HG02588 (cell line): ENCODE results near the gene SNRNP25.
"Not testable (repeated sequence)": the region's sequence is repeated elsewhere in the genome, so short reads cannot be mapped to it uniquely, and the experiment has no call there.

ENCODE experiments used
- ATAC-seq: cut with Tn5 transposase; IDR thresholded peaks from one replicate; pipeline ENCODE4 v1.9.1; 2021; ENCODE audit warnings: mild to moderate bottlenecking, moderate library complexity; ENCODE audit not compliant: unreplicated experiment

SNRNP25 gene

GRCh38 chr16:53346-54236, at the start of gene SNRNP25, which contains the start of gene POLR3K:
SNRNP25 (plus strand) TSS chr16:53828; CDS start chr16:54017, 189 bp downstream.
POLR3K (minus strand) TSS chr16:53608; CDS start chr16:53586, 22 bp downstream.
- peak; percentile 91 for ATAC-seq

- no peak for ATAC-seq
Measured at GRCh38 chr16:9903-10665, 43.5 kb upstream of the SNRNP25 start.

DNA sequence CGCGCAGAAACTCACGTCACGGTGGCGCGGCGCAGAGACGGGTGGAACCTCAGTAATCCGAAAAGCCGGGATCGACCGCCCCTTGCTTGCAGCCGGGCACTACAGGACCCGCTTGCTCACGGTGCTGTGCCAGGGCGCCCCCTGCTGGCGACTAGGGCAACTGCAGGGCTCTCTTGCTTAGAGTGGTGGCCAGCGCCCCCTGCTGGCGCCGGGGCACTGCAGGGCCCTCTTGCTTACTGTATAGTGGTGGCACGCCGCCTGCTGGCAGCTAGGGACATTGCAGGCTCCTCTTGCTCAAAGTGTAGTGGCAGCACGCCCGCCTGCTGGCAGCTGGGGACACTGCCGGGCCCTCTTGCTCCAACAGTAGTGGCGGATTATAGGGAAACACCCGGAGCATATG, 42.9 kb upstream of the SNRNP25 start:
- ATAC-seq, result not testable (repeated sequence)

DNA sequence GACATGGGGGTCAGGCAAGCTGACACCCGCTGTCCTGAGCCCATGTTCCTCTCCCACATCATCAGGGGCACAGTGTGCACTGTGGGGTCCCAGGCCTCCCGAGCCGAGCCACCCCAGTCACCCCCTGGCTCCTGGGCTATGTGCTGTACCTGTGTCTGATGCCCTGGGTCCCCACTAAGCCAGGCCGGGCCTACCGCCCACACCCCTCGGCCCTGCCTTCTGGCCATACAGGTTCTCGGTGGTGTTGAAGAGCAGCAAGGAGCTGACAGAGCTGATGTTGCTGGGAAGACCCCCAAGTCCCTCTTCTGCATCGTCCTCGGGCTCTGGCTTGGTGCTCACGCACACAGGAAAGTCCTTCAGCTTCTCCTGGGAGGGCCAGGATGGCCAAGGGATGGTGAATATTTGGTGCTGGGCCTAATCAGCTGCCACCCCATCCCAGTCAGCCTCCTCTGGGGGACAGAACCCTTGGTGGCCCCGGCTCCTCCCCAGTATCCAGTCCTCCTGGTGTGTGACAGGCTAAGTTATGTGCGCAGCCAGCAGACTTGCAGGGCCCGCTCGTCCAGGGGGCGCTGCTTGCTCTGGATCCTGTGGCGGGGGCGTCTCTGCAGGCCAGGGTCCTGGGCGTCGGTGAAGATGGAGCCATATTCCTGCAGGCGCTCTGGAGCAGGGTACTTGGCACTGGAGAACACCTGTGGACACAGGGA, 36.4 kb upstream of the SNRNP25 start:
- ATAC-seq, result not testable (repeated sequence)

DNA sequence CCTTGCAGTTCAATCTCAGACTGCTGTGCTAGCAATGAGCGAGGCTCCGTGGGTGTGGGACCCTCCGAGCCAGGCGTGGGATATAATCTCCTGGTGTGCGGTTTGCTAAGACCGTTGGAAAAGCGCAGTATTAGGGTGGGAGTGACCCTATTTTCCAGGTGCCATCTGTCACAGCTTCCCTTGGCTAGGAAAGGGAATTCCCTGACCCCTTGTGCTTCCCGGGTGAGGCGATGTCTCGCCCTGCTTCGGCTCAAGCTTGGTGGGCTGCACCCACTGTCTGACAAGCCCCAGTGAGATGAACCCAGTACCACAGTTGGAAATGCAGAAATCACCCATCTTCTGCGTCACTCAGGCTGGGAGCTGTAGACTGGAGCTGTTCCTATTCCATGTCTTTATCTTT, 32.7 kb upstream of the SNRNP25 start:
- ATAC-seq, result not testable (repeated sequence)

GRCh38 chr16:24151-24550, 29.5 kb upstream of the SNRNP25 start:
- ATAC-seq, result not testable (repeated sequence)

DNA sequence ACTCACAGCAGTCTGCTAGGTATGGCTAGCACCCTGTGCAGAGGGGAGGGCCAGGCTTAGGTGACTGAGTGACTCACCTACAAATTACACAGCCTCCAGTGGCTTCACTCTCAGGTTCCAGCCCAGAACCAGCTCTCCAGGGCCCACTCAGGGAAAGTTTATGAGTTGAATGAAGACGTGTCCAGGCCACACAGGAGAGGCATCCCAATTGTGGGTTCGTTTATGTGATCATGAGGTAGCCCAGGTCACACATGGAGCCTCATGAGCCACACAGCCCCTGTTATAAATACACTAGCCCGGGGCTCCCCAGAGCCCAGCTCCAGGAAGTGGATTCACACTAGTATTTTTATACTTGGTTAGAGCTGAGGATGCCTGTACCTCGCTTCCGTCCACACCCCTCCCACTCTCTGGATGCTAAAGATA, 27.7 kb upstream of the SNRNP25 start:
- ATAC-seq, result not testable (repeated sequence)

GRCh38 chr16:30627-31026, 23.0 kb upstream of the SNRNP25 start:
- not testable (repeated sequence) for ATAC-seq

DNA sequence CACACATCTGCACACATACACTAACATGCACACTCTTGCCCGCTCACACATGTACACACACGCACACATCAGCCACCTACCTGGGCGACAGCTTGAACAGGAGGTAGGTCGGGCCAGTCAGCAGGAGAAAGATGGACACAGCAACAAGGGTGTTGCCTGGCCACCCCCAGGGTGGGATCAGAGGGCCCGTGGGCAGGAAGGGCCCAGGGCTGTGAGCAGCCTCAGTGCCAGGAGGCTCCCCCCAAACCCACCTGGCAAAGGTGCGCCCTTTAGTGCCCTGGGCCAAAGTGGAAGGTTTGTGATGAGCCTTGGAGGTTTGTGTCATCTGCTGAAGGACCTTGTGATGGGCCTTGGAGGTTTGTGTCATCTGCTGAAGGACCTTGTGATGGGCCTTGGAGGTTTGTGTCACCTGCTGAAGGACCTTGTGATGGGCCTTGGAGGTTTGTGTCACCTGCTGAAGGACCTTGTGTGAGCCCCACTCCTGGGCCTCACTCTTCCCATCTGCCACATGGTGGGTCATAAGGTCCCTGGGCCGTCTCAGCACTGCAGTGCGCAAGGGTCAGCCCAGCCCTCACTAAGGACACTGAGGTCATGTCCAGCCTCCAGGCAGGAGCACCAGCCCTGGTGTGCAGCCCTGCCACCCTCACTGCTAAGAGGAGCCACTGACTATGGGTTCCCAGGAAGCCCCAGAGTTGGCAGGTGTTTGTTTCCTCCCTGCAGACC, 20.3 kb upstream of the SNRNP25 start:
- ATAC-seq, result not testable (repeated sequence)

- ATAC-seq, result no peak
Measured at GRCh38 chr16:33877-34647, 19.6 kb upstream of the SNRNP25 start.

GRCh38 chr16:34648-34987, 19.0 kb upstream of the SNRNP25 start:
- ATAC-seq, result no peak

DNA sequence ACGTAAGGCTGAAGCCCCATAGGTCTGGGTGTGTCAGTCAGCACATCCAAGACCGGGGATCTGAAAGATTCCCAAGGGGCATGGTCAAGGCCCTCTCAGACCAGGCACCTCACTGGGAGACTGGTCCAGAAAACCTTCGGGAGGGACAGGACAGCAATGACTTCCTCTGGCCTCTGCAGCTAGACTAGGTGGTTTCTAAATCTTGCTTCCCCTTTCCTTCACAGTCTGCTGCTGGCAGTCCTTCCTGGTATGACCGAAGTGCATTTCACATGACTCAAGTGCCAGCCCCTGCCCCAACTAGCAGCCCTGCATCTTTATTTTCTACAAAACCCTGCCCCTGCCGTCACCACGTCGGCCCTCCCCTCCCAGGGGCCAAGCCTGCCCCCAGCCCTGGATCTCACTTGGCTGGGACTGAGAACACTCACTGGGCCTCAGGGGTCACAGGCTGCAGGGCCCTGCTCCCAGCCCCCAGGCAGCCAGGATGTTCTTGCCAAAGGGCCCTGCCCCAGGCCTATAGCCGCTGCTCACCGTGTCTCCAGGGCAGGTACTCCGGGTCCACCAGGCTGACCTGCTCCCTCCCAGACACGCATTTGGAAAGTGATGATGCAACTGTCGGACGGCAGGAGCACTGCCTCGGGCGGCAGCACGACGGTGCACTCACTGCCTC, 18.5 kb upstream of the SNRNP25 start:
- no peak for ATAC-seq

- ATAC-seq, result no peak
Measured at GRCh38 chr16:35678-36305, 17.8 kb upstream of the SNRNP25 start.

DNA sequence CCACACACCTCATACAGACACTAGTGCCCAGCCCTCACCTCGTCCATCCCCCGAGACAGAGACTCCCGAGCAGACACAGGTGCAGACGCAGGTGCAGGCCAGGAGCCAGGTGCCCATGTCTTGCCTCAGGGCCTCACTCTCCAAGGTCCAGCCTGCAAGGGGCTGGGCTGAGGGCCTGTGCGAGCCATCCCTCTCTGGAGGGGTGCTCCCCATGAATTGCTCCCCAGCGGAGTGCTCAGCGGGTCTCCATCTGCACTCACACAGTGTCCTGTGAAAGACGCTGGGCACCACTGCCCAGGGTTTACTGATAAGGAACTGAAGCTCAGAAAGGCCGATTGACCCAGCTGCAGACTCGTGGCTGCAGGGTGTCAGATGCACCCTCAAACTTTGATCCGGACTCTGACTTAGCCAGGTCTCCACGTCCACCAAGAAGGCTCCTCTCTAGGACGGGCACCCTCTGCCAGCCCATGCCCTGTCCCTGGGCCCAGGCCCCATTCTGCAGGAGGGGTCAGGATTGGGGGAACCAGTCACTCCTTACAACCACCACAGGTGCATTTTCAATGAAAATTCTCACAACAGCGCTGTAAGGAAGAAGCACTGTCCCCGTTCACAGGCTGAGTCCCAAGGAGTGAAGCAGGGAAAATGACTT, 17.2 kb upstream of the SNRNP25 start:
- ATAC-seq, result no peak

GRCh38 chr16:37511-37910, 16.1 kb upstream of the SNRNP25 start:
- no peak for ATAC-seq

DNA sequence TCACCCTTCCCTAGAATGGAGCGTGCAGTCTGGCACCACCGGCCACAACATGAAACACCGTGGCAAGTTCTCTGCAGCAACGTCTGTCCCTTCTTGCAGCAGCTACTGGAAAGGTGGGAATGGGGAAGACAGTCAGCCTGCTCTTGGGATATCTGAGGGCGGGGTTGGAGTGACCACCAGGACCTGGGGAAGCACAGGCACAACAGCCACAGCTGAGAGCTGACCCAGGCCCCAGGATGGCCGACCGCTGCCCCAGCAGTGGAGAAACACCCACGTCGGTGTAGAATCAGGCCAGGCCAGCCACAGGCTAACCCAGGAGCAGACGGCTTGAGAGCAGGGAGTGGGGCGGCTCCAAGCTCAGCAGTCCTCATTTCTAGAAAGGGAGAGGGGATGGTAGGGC, 15.4 kb upstream of the SNRNP25 start:
- ATAC-seq, result not testable (repeated sequence)

- peak; percentile 68 for ATAC-seq
Measured at GRCh38 chr16:38941-39892, 14.4 kb upstream of the SNRNP25 start.
